Measurements from ENCODE around the gene SAMD13. TPM values are rescaled to one million over a fixed set of nuclear protein-coding genes. Genes with fewer than 3 reads are reported as not detected.

SAMD13 gene, protein sequence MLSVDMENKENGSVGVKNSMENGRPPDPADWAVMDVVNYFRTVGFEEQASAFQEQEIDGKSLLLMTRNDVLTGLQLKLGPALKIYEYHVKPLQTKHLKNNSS
- 1.2 and 1.9 TPM in 2 replicates for total RNA-seq

GRCh38 chr1:84301004-84301784, at the start of gene SAMD13:
Gene SAMD13, plus strand, starts transcription at chr1:84301708. Its CDS starts 1,527 bp downstream, at chr1:84303235.
- peak; percentile 39 for DNase-seq (ENCODE audit: low read depth)
- TF ChIP-seq, protein P1, sequence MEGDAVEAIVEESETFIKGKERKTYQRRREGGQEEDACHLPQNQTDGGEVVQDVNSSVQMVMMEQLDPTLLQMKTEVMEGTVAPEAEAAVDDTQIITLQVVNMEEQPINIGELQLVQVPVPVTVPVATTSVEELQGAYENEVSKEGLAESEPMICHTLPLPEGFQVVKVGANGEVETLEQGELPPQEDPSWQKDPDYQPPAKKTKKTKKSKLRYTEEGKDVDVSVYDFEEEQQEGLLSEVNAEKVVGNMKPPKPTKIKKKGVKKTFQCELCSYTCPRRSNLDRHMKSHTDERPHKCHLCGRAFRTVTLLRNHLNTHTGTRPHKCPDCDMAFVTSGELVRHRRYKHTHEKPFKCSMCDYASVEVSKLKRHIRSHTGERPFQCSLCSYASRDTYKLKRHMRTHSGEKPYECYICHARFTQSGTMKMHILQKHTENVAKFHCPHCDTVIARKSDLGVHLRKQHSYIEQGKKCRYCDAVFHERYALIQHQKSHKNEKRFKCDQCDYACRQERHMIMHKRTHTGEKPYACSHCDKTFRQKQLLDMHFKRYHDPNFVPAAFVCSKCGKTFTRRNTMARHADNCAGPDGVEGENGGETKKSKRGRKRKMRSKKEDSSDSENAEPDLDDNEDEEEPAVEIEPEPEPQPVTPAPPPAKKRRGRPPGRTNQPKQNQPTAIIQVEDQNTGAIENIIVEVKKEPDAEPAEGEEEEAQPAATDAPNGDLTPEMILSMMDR (IDR thresholded peaks at IDR 0.05; ENCODE audit: insufficient read depth, low read length, poor library complexity, severe bottlenecking): no peak
- Histone ChIP-seq H3K4me3 (ENCODE audit: low read depth, low read length) (peak within 1 kb of the TSS; percentile 10), H3K27me3 (ENCODE audit: control insufficient read depth, insufficient read depth, low read length) (no peaks in the 10 kb centered on the region), H3K36me3 (ENCODE audit: control insufficient read depth, insufficient read depth, low read length) (no peaks in the 10 kb centered on the region)

- TF ChIP-seq, protein P1 (IDR thresholded peaks at IDR 0.05; ENCODE audit: insufficient read depth, low read length, poor library complexity, severe bottlenecking): no peak
- no peak for DNase-seq (ENCODE audit: low read depth)
Observed at GRCh38 chr1:84253036-84253435, 48.5 kb upstream of the SAMD13 start.

DNA sequence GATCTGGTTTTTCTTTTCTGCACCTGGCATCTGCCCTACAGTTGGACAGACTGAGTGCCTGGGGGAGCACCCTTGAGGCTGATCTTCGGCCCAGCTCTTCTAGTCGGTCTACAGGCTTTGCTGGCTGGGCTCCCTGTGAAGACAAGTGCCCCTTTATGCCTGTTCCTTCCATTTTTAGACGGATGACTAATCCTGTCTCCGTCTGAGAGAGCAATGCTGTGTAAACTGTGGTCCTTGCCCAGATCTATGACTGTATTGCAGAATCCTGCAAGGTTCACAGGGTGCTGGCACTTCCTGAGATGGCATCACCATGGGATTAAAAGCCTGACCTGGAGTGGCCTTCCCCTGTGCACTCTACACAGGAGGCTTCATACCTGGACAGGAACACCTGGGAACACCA, 47.6 kb upstream of the SAMD13 start:
- DNase-seq (ENCODE audit: low read depth): peak; percentile 90
- Histone ChIP-seq H3K27me3 (ENCODE audit: control insufficient read depth, insufficient read depth, low read length) (no peaks in the 10 kb centered on the region), H3K4me3 (ENCODE audit: low read depth, low read length) (no peak overlapping the region), H3K36me3 (ENCODE audit: control insufficient read depth, insufficient read depth, low read length) (no peaks in the 10 kb centered on the region)
- TF ChIP-seq, protein P1 (IDR thresholded peaks at IDR 0.05; ENCODE audit: insufficient read depth, low read length, poor library complexity, severe bottlenecking): no peak

More at GRCh38 chr1:84253036-84253435, 48.5 kb upstream of the SAMD13 start:
- H3K36me3 ChIP-seq (ENCODE audit: control insufficient read depth, insufficient read depth, low read length): no peaks in the 10 kb centered on the region
- no peaks in the 10 kb centered on the region for H3K27me3 ChIP-seq (ENCODE audit: control insufficient read depth, insufficient read depth, low read length)
- H3K4me3 ChIP-seq (ENCODE audit: low read depth, low read length): no peak overlapping the region

DNA sequence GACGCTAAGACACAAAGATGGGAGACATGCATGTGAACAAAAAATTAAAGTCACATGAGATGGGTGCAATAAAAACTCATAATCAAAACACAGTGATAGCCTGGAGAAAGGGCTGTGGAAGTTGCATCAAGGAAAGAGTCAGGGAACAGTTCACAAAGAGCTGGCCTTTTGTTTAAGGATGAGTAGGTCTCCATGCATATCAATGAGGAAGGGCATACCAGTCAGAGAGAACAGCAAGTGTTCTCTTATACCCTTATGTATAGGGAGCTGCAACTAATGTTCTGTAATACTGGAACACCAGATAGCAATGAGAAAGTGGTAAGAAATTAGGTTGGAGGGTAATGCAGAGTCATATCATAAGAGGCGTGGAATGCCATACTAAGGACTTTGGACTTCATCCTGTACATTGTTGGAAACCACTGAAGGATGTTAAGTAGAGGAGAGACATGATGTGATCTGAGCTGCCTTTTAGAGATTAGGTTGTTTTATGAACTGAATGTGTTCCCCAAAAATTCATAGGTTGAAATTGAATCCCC, 46.7 kb upstream of the SAMD13 start:
- Histone ChIP-seq H3K4me3 (ENCODE audit: low read depth, low read length) (no peak overlapping the region), H3K27me3 (ENCODE audit: control insufficient read depth, insufficient read depth, low read length) (no peaks in the 10 kb centered on the region), H3K36me3 (ENCODE audit: control insufficient read depth, insufficient read depth, low read length) (no peaks in the 10 kb centered on the region)
- TF ChIP-seq, protein P1 (IDR thresholded peaks at IDR 0.05; ENCODE audit: insufficient read depth, low read length, poor library complexity, severe bottlenecking): no peak
- no peak for DNase-seq (ENCODE audit: low read depth)

- no peak overlapping the region for H3K4me3 ChIP-seq (ENCODE audit: low read depth, low read length)
- no peaks in the 10 kb centered on the region for H3K27me3 ChIP-seq (ENCODE audit: control insufficient read depth, insufficient read depth, low read length)
- DNase-seq (ENCODE audit: low read depth): no peak
- no peaks in the 10 kb centered on the region for H3K36me3 ChIP-seq (ENCODE audit: control insufficient read depth, insufficient read depth, low read length)
- TF ChIP-seq, protein P1 (IDR thresholded peaks at IDR 0.05; ENCODE audit: insufficient read depth, low read length, poor library complexity, severe bottlenecking): no peak
Observed at GRCh38 chr1:84255582-84255981, 45.9 kb upstream of the SAMD13 start.
